ENCODE data around the gene ROBO1.

The ROBO1 gene

DNA sequence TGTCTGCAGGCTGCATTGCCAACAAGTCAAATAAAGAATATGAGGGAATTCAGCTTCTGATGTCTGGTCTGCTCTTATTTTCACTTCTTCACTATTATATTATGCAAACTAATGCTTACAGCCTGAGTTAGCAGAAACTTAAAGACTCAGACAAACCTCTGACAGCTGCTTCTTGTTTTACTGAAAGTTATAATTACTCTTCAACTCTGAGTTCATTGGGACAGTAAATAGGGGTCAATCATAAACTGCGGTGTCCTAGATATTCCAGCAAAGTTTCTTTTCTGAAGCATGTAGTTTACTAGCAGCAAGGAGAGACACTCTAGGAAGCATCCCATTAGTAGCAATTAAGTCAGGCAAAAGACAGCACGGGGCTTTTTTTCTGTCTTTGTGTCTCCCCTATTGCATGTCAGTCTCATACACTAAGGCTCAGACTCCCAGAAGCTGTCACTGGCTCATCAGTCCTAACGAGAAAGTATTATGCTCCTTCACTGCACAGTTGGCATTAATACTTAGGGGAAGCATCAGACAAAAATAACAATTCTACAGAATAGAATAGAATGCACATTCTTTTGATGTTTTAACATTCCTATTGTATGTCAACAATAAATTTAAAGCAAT is 1060.8 kb downstream of the ROBO1 start:
- TF ChIP-seq ZFX (IDR thresholded peaks at IDR 0.05) (no peak), CTCF (conservative IDR thresholded peaks at IDR 0.05) (no peak)
- H3K27ac ChIP-seq, result no peak overlapping the region

GRCh38 chr3:78703944-78704343 is 1063.9 kb downstream of the ROBO1 start:
- H3K27ac ChIP-seq, result no peak overlapping the region
- TF ChIP-seq ZFX (IDR thresholded peaks at IDR 0.05) (no peak), CTCF (conservative IDR thresholded peaks at IDR 0.05) (no peak)

DNA sequence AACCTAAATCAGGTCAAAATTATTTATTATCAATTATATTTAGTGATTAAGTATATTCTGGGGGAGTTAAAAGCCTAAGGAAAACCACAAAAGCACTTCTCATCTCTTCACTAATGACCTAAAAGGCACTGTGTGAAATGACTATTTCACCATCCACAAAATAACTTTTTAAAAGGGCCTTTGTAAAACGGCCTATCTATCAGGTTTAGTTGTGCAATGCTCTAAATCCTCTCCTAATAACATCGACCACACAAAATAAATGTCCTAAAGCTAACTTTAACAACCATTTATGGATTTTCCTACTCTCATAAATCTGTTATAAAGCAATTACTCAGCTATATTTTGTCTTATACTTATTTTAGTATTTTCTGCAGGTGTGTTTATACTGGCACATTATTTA is 1066.3 kb downstream of the ROBO1 start:
- TF ChIP-seq CTCF (conservative IDR thresholded peaks at IDR 0.05), result no peak
- TF ChIP-seq ZFX (IDR thresholded peaks at IDR 0.05), result no peak
- H3K27ac ChIP-seq, result no peak overlapping the region

DNA sequence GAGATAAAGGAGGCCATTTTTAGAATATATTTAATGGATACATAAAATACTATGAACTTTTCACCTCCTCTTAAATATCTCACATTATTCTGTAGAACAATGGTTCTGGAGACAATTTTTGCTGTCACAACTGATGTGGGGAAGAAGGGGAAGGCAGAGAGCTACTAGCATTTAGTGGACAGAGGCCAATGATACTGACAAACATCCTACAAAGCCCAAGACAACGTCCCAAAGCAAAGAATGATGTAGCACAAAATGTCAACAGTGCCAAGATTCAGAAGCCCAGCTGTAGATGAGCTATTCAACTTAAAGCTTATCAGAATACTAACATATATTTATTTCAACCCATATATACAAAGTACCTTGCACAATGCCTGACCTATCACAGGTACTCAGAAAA is 1069.4 kb downstream of the ROBO1 start:
- H3K27ac ChIP-seq, result no peak overlapping the region
- TF ChIP-seq CTCF (conservative IDR thresholded peaks at IDR 0.05) (no peak), ZFX (IDR thresholded peaks at IDR 0.05) (no peak)

DNA sequence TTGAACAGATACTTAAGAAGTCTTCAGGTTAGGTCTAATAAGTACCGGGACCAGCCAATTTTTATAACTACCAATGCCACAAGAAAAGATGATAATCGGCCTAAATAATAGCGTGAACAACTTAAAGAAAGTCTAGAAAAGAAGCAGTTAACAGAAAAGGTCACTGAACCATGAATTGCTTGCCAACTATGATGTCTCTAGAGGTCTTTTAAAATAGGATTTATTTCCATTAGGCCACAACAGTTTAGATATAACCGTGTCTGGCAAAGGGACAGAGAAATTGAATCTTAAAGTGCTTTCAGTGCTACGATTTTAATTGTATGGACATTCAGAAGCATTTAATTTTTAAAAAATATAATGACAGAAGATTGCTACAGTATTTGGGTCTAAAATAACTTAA is 1070.4 kb downstream of the ROBO1 start:
- TF ChIP-seq CTCF (conservative IDR thresholded peaks at IDR 0.05) (no peak), ZFX (IDR thresholded peaks at IDR 0.05) (no peak)
- no peak overlapping the region for H3K27ac ChIP-seq

DNA sequence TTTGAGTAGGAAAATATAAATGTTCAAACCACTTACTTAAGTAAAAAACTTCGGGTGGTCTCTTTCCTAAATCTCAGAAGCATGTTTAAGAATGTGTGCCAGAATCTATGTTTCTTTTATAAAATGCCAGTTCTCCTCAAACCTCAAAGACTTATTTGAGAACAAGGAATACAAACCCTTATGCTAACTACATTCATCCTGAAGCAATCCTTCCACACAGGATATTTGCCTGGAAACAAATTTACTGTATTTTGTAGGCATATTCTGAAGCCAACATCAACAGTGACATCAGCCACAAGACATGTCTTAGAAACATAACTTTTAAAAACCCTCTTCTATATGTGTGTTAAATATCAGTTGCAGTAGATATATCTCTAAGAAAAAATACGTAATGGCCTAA is 1077.0 kb downstream of the ROBO1 start:
- H3K27ac ChIP-seq, result no peak overlapping the region
- no peak for TF ChIP-seq CTCF (conservative IDR thresholded peaks at IDR 0.05)
- TF ChIP-seq ZFX (IDR thresholded peaks at IDR 0.05), result no peak

DNA sequence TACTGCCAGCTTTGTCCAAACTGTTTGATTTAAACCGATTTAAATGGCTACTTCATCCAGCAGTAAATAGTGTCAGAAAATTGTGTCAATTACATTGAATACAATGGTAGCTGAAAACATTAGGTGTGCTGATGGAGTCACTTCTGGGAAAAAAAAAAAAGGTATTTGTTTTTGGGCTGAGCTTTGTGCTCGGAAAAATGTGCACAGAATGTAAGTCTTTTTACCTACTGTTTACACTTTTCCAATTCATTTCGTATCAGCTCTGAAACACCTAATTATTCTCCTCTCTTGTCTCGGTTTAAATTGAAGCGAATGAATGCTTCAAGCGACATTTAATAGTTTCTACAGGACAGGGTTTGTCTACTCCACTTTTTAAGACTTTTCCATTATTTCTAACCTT is 1078.4 kb downstream of the ROBO1 start:
- no peak for TF ChIP-seq CTCF (conservative IDR thresholded peaks at IDR 0.05)
- no peak for TF ChIP-seq ZFX (IDR thresholded peaks at IDR 0.05)
- no peak overlapping the region for H3K27ac ChIP-seq
